LHCN-M2 (cell line): ENCODE measurements around the gene CASZ1. TPM values are rescaled to one million over a fixed set of nuclear protein-coding genes. Genes with fewer than 3 reads are reported as not detected.

Experiments
- DNase-seq: peaks from one replicate; pipeline ENCODE4 v3.0.0-alpha.2; 2012; ENCODE audit warnings: low read depth
- total RNA-seq: library from RNA; depleted of rRNA; stranded (reverse); fragments of >200 nt; gene quantifications from 2 replicates; pipeline ENCODE4 v1.2.3, GENCODE V29; 2014

The CASZ1 gene
- total RNA-seq, 1 experiment from 2014 or later: 0.11 TPM

- no peak for DNase-seq
Measured at GRCh38 chr1:10754568-10755329, 41.7 kb downstream of the CASZ1 start.

GRCh38 chr1:10753299-10753698 is 43.1 kb downstream of the CASZ1 start:
- DNase-seq: no peak

GRCh38 chr1:10751561-10752085 is 44.8 kb downstream of the CASZ1 start:
- DNase-seq: no peak

- no peak for DNase-seq
Measured at GRCh38 chr1:10751160-10751559, 45.3 kb downstream of the CASZ1 start.

- no peak for DNase-seq
Measured at GRCh38 chr1:10745886-10746455, 50.5 kb downstream of the CASZ1 start.

GRCh38 chr1:10745383-10745782 is 51.1 kb downstream of the CASZ1 start:
- DNase-seq: no peak

- DNase-seq: no peak
Measured at GRCh38 chr1:10744654-10745238, 51.7 kb downstream of the CASZ1 start.

GRCh38 chr1:10744029-10744428 is 52.4 kb downstream of the CASZ1 start:
- no peak for DNase-seq

GRCh38 chr1:10741696-10742095 is 54.8 kb downstream of the CASZ1 start:
- DNase-seq: no peak

- no peak for DNase-seq
Measured at GRCh38 chr1:10740123-10740522, 56.3 kb downstream of the CASZ1 start.

- DNase-seq: no peak
Measured at GRCh38 chr1:10739589-10739988, 56.9 kb downstream of the CASZ1 start.

GRCh38 chr1:10738061-10739058 is 58.1 kb downstream of the CASZ1 start:
- no peak for DNase-seq

- no peak for DNase-seq
Measured at GRCh38 chr1:10737651-10738050, 58.8 kb downstream of the CASZ1 start.

GRCh38 chr1:10736634-10737586 is 59.5 kb downstream of the CASZ1 start:
- no peak for DNase-seq

GRCh38 chr1:10735563-10736305 is 60.7 kb downstream of the CASZ1 start:
- DNase-seq: no peak

- DNase-seq: no peak
Measured at GRCh38 chr1:10734962-10735544, 61.4 kb downstream of the CASZ1 start.

GRCh38 chr1:10734375-10734774 is 62.1 kb downstream of the CASZ1 start:
- DNase-seq: no peak

- no peak for DNase-seq
Measured at GRCh38 chr1:10733474-10734366, 62.7 kb downstream of the CASZ1 start.
